GM12878 (cell line): ENCODE data around the gene STARD13. TPM values are rescaled to one million over a fixed set of nuclear protein-coding genes. Genes with fewer than 3 reads are reported as not detected.

ENCODE experiments used
- ATAC-seq: fragments of 200-7000 bp; cut with Tn5 transposase; 3 replicates; pipeline ENCODE4 v1.9.1; 2020; ENCODE audit warnings: mild to moderate bottlenecking, moderate library complexity
- BruUV-seq: library from RNA; stranded (reverse); fragments of 400-500 nt; replicated peaks from 2 replicates; lab custom pipeline; 2021; lab: Mats Ljungman, UMichigan
- CTCF ChIA-PET: fragments of 300-600 bp; sonication (Branson Sonifier 250); formaldehyde crosslinking; extraction: SDS; loops from one replicate; lab custom pipeline; 2021; ENCODE audit warnings: inconsistent platforms; lab: Yijun Ruan, JAX
- POLR2A ChIA-PET: fragments of 350-600 bp; formaldehyde crosslinking; extraction: SDS; loops from one replicate; lab custom pipeline; 2021; ENCODE audit warnings: inconsistent platforms; lab: Charles Lee
- RAD21 ChIA-PET: fragments of 300-600 bp; sonication (Branson Sonifier 250); formaldehyde crosslinking; loops from one replicate; lab custom pipeline; 2023; ENCODE audit warnings: antibody characterized with exemption; ENCODE audit not compliant: unreplicated experiment; lab: Charles Lee
- SMC1A ChIA-PET: fragments of 300-600 bp; sonication (Branson Sonifier 250); formaldehyde crosslinking; loops from one replicate; lab custom pipeline; 2023; ENCODE audit not compliant: unreplicated experiment, uncharacterized antibody; lab: Charles Lee
- DNase-seq: peaks from one replicate; pipeline ENCODE4 v3.0.0-alpha.2; 2011; ENCODE audit warnings: low read depth, low spot score
- FAIRE-seq: peaks from 3 replicates; lab custom pipeline; 2011; peaks lifted over from hg19 to GRCh38; lab: Jason Lieb, UNC
- H2AFZ ChIP-seq: 2 replicates; pipeline ENCODE4 v1.6.0; 2011; ENCODE audit warnings: low read depth, low read length, control low read depth; ENCODE audit not compliant: control insufficient read depth
- H3K27ac ChIP-seq: 2 replicates; pipeline ENCODE4 v1.5.1; 2011; ENCODE audit warnings: control low read depth; ENCODE audit not compliant: control insufficient read depth, insufficient read depth
- H3K27me3 ChIP-seq, 2 experiments: replicated peaks in 1 of 2; 2 replicates each; pipeline versions ENCODE4 v1.6.0 to v1.6.1; 2011; ENCODE audit warnings: low read length in 1 of 2; ENCODE audit not compliant: control insufficient read depth in 2 of 2, insufficient read depth in 2 of 2
- H3K36me3 ChIP-seq, 2 experiments: 2 replicates each; pipeline ENCODE4 v1.5.1; 2011; ENCODE audit warnings: low read length in 1 of 2; ENCODE audit not compliant: control insufficient read depth in 2 of 2, insufficient read depth in 2 of 2
- H3K4me1 ChIP-seq: 2 replicates; pipeline ENCODE4 v1.6.1; 2011; ENCODE audit warnings: mild to moderate bottlenecking, low read length, moderate library complexity, mixed read lengths; ENCODE audit not compliant: control insufficient read depth, insufficient read depth
- H3K4me2 ChIP-seq: 2 replicates; pipeline ENCODE4 v1.6.0; 2011; ENCODE audit warnings: control low read depth; ENCODE audit not compliant: control insufficient read depth, insufficient read depth
- H3K4me3 ChIP-seq: fragments of 200-600 bp; sonication (generic); 2 replicates; pipeline ENCODE4 v1.5.1; 2016
- H3K79me2 ChIP-seq: 2 replicates; pipeline ENCODE4 v1.6.0; 2011; ENCODE audit warnings: low read length; ENCODE audit not compliant: control insufficient read depth, insufficient read depth
- H3K9ac ChIP-seq: 2 replicates; pipeline ENCODE4 v1.8.0; 2011; ENCODE audit warnings: low read length, control low read depth, mixed read lengths; ENCODE audit not compliant: control insufficient read depth, insufficient read depth
- H3K9me3 ChIP-seq: replicated peaks from 3 replicates; pipeline ENCODE4 v1.5.1; 2011; ENCODE audit warnings: mild to moderate bottlenecking, low read length; ENCODE audit not compliant: control insufficient read depth, insufficient read depth
- H4K20me1 ChIP-seq: 2 replicates; pipeline ENCODE4 v1.6.0; 2011; ENCODE audit not compliant: control insufficient read depth, insufficient read depth
- MXI1 ChIP-seq: fragments of 150-350 bp; IDR thresholded peaks from 2 replicates; pipeline ENCODE4 v1.6.1; 2011; ENCODE audit warnings: low read depth, mild to moderate bottlenecking, inconsistent platforms, low read length, improper control_type of control experiment
- NFYB ChIP-seq: IDR thresholded peaks from 2 replicates; pipeline ENCODE4 v1.6.1; 2011; ENCODE audit warnings: low read depth, mild to moderate bottlenecking, low read length, improper control_type of control experiment, moderate library complexity; ENCODE audit not compliant: insufficient read depth
- SUZ12 ChIP-seq: fragments of 200-600 bp; sonication (generic); IDR thresholded peaks from one replicate; pipeline ENCODE4 v1.6.1; 2018; ENCODE audit warnings: antibody characterized with exemption, mild to moderate bottlenecking; ENCODE audit not compliant: unreplicated experiment
- in situ Hi-C: fragments of 300-500 bp; cut with MboI; formaldehyde crosslinking; loops from 9 replicates; pipeline ENCODE4 v1.14.3; 2018; ENCODE audit warnings: mixed read lengths
- intact Hi-C: fragments of 100-400 bp; cut with micrococcal nuclease; formaldehyde crosslinking; loops from one replicate; pipeline ENCODE4 v1.14.2; 2022; ENCODE audit not compliant: unreplicated experiment
- polyA plus RNA-seq, 11 experiments: library from polyadenylated mRNA; depleted of rRNA in 4 of 11; unstranded in 6 of 11; stranded (reverse) in 5 of 11; fragments of >200 nt; fragmentation: Nextera tagmentation in 4 of 11; fragmentation: Illumina TruSeq in 1 of 11; extraction: Ambion mirVana in 4 of 11; extraction: Trizol in 1 of 11; gene quantifications; 1 replicate in 1 of 11; 2 replicates in 10 of 11; pipeline versions ENCODE4 v1.2.1 to v1.2.3, GENCODE V29; 2011 to 2016; ENCODE audit warnings: inconsistent platforms in 2 of 11, missing spikeins in 2 of 11, low read depth in 1 of 11
- total RNA-seq, 4 experiments: library from RNA; depleted of rRNA in 3 of 4; stranded (reverse); fragments of >200 nt in 3 of 4; fragmentation: Illumina TruSeq in 1 of 4; extraction: Trizol in 1 of 4; gene quantifications; 2 replicates each; pipeline versions ENCODE4 v1.2.1 to v1.2.3, GENCODE V29; 2013 to 2021
- TF ChIP-seq, protein P1 (sequence below): fragments of 450-650 bp; IDR thresholded peaks from 2 replicates; pipeline ENCODE4 v1.6.1; 2017; ENCODE audit warnings: mild to moderate bottlenecking, moderate library complexity
- TF ChIP-seq, protein P2 (sequence below): fragments of 450-650 bp; formaldehyde crosslinking; IDR thresholded peaks from 2 replicates; pipeline ENCODE4 v1.4.0; 2020; ENCODE audit warnings: mild to moderate bottlenecking, moderate library complexity

STARD13 gene
- total and polyA plus RNA-seq, 10 of the 15 experiments (the other 5 are each of a cell fraction or from before 2014, with no cell fraction given): 4.0 to 41.6 (median 10.1) TPM

GRCh38 chr13:33235078-33235477 lies 50.5 kb downstream of the STARD13 start:
- intact Hi-C loops (no loop called here), in situ Hi-C loops (no loop called here)
- no peaks in the 10 kb centered on the region for H3K79me2 ChIP-seq
- no peak for DNase-seq
- H3K27ac ChIP-seq: no peak overlapping the region
- H3K4me3 ChIP-seq: no peak overlapping the region
- no peak for ATAC-seq
- ChIA-PET CTCF (no interaction called here), SMC1A (interaction anchor here (0.8 to 1.5 kb wide), 4 partner anchors 10 to 489 kb away, joined by 3 read pairs; no protein-coding TSS in a partner anchor), POLR2A (no interaction called here), RAD21 (no interaction called here)
- BruUV-seq: no TSS peak
- peaks cover 2% of the 10 kb centered on the region; the same call in 1 of the 3 replicates for H3K9me3 ChIP-seq
- FAIRE-seq: no peak
- H3K27me3 ChIP-seq: no peaks in the 10 kb centered on the region
- H3K9ac ChIP-seq: no peak overlapping the region
- H4K20me1 ChIP-seq: no peaks in the 10 kb centered on the region
- no peak overlapping the region for H3K4me2 ChIP-seq
- H3K4me1 ChIP-seq: no peaks in the 10 kb centered on the region
- H3K36me3 ChIP-seq: no peaks in the 10 kb centered on the region
- TF ChIP-seq, protein P1, sequence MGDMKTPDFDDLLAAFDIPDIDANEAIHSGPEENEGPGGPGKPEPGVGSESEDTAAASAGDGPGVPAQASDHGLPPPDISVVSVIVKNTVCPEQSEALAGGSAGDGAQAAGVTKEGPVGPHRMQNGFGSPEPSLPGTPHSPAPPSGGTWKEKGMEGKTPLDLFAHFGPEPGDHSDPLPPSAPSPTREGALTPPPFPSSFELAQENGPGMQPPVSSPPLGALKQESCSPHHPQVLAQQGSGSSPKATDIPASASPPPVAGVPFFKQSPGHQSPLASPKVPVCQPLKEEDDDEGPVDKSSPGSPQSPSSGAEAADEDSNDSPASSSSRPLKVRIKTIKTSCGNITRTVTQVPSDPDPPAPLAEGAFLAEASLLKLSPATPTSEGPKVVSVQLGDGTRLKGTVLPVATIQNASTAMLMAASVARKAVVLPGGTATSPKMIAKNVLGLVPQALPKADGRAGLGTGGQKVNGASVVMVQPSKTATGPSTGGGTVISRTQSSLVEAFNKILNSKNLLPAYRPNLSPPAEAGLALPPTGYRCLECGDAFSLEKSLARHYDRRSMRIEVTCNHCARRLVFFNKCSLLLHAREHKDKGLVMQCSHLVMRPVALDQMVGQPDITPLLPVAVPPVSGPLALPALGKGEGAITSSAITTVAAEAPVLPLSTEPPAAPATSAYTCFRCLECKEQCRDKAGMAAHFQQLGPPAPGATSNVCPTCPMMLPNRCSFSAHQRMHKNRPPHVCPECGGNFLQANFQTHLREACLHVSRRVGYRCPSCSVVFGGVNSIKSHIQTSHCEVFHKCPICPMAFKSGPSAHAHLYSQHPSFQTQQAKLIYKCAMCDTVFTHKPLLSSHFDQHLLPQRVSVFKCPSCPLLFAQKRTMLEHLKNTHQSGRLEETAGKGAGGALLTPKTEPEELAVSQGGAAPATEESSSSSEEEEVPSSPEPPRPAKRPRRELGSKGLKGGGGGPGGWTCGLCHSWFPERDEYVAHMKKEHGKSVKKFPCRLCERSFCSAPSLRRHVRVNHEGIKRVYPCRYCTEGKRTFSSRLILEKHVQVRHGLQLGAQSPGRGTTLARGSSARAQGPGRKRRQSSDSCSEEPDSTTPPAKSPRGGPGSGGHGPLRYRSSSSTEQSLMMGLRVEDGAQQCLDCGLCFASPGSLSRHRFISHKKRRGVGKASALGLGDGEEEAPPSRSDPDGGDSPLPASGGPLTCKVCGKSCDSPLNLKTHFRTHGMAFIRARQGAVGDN: no peak
- TF ChIP-seq, protein P2, sequence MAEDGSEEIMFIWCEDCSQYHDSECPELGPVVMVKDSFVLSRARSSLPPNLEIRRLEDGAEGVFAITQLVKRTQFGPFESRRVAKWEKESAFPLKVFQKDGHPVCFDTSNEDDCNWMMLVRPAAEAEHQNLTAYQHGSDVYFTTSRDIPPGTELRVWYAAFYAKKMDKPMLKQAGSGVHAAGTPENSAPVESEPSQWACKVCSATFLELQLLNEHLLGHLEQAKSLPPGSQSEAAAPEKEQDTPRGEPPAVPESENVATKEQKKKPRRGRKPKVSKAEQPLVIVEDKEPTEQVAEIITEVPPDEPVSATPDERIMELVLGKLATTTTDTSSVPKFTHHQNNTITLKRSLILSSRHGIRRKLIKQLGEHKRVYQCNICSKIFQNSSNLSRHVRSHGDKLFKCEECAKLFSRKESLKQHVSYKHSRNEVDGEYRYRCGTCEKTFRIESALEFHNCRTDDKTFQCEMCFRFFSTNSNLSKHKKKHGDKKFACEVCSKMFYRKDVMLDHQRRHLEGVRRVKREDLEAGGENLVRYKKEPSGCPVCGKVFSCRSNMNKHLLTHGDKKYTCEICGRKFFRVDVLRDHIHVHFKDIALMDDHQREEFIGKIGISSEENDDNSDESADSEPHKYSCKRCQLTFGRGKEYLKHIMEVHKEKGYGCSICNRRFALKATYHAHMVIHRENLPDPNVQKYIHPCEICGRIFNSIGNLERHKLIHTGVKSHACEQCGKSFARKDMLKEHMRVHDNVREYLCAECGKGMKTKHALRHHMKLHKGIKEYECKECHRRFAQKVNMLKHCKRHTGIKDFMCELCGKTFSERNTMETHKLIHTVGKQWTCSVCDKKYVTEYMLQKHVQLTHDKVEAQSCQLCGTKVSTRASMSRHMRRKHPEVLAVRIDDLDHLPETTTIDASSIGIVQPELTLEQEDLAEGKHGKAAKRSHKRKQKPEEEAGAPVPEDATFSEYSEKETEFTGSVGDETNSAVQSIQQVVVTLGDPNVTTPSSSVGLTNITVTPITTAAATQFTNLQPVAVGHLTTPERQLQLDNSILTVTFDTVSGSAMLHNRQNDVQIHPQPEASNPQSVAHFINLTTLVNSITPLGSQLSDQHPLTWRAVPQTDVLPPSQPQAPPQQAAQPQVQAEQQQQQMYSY (CRISPR knock-in tag): no peak
- TF ChIP-seq SUZ12 (no peak), MXI1 (no peak), NFYB (no peak)
- H2AFZ ChIP-seq: no peak overlapping the region
